Gastrocnemius medialis (tissue), 4 donors: ENCODE data around the gene MFSD11.

Experiments
- CTCF ChIP-seq, 5 experiments: fragments of 450-650 bp in 3 of 5; fragments of 200-600 bp in 2 of 5; sonication (generic) in 2 of 5; IDR thresholded peaks in 4 of 5; conservative IDR thresholded peaks in 1 of 5; 1 replicate in 4 of 5; 2 replicates in 1 of 5; pipeline ENCODE4 v1.5.1; 2016 to 2019; ENCODE audit warnings: antibody characterized with exemption in 5 of 5, mild to moderate bottlenecking in 3 of 5, moderate library complexity in 3 of 5
- POLR2A ChIP-seq, 2 donors: fragments of 450-650 bp; IDR thresholded peaks; one replicate each; pipeline ENCODE4 v1.6.1; 2017; ENCODE audit warnings: antibody characterized with exemption in 2 of 2, mild to moderate bottlenecking in 2 of 2, moderate library complexity in 2 of 2

GRCh38 chr17:76812968-76813367 is 75.0 kb downstream of the MFSD11 start:
- no peak for TF ChIP-seq CTCF (IDR thresholded peaks at IDR 0.05 in 4 of 5, conservative IDR thresholded peaks at IDR 0.05 in 1 of 5)
- TF ChIP-seq POLR2A (IDR thresholded peaks at IDR 0.05) = no peak
